Omental fat pad (tissue), 4 donors: ENCODE data around the gene LPIN1. TPM values are rescaled to one million over a fixed set of nuclear protein-coding genes. Genes with fewer than 3 reads are reported as not detected.

Experiments used
- ATAC-seq: fragments of 150-250 bp; one replicate; pipeline ENCODE4 v1.9.1; 2016; ENCODE audit warnings: mild to moderate bottlenecking, moderate library complexity; ENCODE audit not compliant: low FRiP score
- DNase-seq: peaks from one replicate; pipeline ENCODE4 v3.0.0-alpha.2; 2019; ENCODE audit warnings: low spot score
- total RNA-seq, 4 donors: library from RNA; depleted of rRNA; stranded (reverse); fragments of >200 nt; gene quantifications; one replicate each; pipeline ENCODE4 v1.1.0, GENCODE V29; 2016
- TF ChIP-seq, protein P1 (sequence below), 3 donors: fragments of 450-650 bp; IDR thresholded peaks; one replicate each; pipeline ENCODE4 v1.5.1; 2016 to 2017; ENCODE audit warnings: antibody characterized with exemption in 3 of 3, mild to moderate bottlenecking in 3 of 3, moderate library complexity in 2 of 3

The LPIN1 gene
- total RNA-seq, 4 donors from 2014 or later = 72.8 to 104 (median 89.1) TPM

DNA sequence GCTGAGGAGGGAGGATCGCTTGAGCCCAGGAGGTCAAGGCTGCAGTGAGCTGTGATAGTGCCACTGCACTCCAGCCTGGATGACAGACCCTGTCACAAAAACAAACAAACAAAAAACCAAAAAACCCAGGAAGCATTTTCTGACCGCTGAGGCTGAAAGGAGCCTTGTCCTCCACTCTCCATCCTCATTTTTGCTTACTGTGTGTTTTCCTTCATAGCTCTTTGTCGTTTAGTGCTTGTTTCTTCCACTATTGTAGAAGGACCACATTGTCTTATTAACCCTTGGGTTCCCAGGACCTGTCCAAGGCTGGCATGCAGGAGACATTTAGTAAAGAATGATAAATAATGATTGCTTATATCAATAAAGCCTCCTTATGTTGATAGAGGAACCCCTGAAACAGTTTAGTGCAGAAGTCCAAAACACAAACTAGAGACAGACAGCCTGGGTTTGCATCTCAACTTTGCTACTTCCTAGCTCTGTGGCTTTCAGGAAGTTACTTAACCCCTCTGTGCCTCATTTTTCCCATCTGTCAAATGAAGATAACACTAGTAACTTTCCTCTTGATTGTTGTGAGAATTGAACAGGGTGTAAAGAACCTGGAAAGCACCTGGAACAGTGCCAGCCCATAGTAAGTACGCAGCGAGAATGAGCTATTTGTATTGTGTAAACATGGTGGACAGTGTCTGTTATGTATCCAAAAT is 126.0 kb downstream of the LPIN1 start:
- ATAC-seq (no peak), DNase-seq (no peak)
- TF ChIP-seq, protein P1, sequence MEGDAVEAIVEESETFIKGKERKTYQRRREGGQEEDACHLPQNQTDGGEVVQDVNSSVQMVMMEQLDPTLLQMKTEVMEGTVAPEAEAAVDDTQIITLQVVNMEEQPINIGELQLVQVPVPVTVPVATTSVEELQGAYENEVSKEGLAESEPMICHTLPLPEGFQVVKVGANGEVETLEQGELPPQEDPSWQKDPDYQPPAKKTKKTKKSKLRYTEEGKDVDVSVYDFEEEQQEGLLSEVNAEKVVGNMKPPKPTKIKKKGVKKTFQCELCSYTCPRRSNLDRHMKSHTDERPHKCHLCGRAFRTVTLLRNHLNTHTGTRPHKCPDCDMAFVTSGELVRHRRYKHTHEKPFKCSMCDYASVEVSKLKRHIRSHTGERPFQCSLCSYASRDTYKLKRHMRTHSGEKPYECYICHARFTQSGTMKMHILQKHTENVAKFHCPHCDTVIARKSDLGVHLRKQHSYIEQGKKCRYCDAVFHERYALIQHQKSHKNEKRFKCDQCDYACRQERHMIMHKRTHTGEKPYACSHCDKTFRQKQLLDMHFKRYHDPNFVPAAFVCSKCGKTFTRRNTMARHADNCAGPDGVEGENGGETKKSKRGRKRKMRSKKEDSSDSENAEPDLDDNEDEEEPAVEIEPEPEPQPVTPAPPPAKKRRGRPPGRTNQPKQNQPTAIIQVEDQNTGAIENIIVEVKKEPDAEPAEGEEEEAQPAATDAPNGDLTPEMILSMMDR (IDR thresholded peaks at IDR 0.05) = no peak

DNA sequence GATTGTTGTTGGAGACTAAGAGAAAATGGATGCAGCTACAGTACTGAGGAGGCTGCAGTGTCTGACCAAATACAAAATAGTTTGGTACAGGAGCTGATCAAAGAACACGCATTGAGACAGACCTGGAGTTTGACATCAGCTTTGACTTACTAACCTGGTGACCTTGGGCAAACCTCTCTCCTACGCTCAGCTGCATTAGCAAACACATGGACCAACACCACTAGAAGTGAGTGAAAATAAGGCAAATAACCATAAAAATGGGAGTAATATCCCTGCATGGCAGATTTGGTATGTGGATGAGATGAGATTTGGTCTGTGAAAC is 126.5 kb downstream of the LPIN1 start:
- DNase-seq = no peak

DNA sequence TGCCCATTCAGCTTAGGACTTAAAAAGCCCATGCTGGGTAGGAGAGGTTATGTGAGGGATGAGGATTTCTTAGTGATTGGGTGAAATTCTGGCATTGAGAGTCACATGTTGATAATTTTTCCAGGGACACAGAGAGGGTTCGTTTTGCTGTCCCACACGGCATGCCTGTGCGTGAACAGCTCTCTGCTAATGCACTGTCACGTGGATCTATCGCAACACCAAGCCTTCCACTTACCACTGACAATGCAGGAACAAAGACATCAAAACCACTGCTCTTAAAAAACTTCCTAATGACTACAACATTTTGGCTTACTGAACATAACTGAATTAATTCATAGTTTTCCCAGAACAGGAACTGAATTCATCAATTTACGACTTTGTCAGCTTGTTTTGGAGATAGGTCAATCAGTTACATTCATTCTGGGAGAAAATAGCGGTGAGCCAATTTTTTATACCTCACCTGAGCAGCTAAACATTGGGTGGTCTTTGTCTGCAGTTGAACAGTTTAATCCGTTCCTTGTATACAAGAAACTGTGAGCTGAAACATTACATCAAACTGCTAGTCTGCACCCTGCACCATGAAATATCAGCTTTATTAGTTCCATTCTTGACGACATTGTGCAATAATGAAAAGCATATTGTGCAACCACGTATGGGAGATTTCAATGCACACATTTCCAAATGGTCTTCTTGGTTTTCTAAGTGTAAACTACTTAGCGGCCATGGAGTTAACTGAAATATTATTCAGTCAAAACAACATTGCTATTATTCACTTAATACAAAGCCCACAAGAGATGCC is 127.1 kb downstream of the LPIN1 start:
- DNase-seq (no peak), ATAC-seq (no peak)
- TF ChIP-seq, protein P1 (IDR thresholded peaks at IDR 0.05) = no peak

More for the DNA sequence above, 126.5 kb downstream of the LPIN1 start:
- TF ChIP-seq, protein P1 (IDR thresholded peaks at IDR 0.05) = no peak
- no peak for ATAC-seq

DNA sequence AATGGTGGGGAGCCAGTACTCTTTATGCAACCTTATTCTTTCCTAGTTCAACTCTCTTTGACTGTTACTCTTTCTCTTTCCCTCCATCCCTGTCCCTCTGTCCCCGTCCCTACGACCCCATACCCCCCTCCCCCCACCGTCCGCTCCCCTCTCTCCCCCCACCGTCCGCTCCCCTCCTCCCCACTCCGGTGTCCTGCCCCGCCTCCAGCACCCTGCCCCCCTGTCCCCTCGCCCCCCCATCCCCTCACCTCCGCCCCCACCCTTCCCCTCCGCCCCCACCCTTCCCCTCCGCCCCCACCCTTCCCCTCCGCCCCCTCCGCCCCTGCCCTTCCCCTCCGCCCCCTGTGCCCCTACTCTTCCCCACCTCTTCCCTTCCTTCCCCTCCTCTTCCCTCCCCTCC is 128.4 kb downstream of the LPIN1 start:
- no peak for ATAC-seq

DNA sequence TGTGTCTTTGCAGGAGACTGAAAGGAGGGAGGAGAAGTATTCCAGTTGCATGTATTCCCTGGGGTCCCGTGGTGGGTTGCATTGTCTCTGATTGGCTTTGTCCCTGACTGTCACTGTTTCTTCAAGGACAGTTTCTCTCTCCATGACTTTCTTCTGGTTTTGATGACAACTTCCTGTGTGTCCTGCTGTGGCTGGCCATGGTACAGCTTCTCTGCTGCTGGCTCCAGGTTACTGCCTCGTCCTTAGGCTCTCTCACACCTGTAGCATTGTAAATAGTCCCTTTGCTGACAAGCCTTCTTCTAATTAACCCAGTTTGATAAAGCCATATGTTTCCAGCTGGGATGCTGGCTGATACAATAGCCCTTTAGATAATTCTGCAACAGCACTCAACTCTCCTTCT is 129.0 kb downstream of the LPIN1 start:
- TF ChIP-seq, protein P1 (IDR thresholded peaks at IDR 0.05) = no peak
- ATAC-seq (no peak), DNase-seq (no peak)

More for the DNA sequence above, 128.4 kb downstream of the LPIN1 start:
- no peak for DNase-seq
- TF ChIP-seq, protein P1 (IDR thresholded peaks at IDR 0.05) = no peak

DNA sequence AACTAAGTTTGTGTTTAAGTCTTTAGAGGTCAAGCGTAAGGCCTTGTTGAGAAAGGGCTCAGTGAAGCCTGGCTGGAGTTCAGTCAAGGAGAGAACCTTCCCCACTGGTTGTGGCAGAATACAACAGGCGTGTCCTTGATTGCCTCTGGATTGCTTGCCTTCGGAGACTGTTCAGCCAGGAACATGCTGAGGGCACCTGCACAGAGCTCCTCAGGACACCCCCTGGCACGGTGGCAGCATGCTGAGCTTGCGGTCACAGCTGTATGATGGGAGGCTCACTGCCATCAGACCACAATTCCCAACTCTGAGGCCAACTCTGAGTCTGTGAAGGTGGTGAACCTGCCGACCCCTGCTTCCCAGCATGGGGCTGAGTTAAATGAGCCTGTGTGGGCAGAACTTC is 130.0 kb downstream of the LPIN1 start:
- DNase-seq (no peak), ATAC-seq (no peak)
- TF ChIP-seq, protein P1 (IDR thresholded peaks at IDR 0.05) = no peak

DNA sequence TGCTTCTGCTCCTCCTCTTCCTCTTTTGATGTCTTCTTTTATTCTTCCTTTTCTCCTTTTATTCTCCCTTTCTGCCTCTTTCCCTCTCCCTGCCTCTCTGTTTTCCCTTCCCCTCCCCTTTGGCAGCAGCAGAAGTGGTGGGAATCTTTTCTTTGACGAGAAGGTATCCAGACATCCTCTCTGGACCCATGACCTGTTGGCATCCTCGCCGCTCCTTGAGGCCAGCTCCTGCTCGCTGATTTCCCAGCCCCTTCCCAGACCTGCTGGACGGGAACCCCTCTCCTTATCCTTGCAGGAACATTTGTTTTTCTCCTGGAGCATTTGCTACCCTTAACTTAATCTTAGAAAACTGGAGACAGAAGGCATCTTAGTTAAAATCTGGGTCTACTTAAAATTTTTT is 130.5 kb downstream of the LPIN1 start:
- TF ChIP-seq, protein P1 (IDR thresholded peaks at IDR 0.05) = no peak
- ATAC-seq (no peak), DNase-seq (no peak)
